Measurements from ENCODE around the gene MEF2C.

MEF2C gene

GRCh38 chr5:88787856-88788255 lies 95.1 kb downstream of the MEF2C start:
- DNase-seq (ENCODE audit: low spot score) = no peak
- TF ChIP-seq, protein P1, sequence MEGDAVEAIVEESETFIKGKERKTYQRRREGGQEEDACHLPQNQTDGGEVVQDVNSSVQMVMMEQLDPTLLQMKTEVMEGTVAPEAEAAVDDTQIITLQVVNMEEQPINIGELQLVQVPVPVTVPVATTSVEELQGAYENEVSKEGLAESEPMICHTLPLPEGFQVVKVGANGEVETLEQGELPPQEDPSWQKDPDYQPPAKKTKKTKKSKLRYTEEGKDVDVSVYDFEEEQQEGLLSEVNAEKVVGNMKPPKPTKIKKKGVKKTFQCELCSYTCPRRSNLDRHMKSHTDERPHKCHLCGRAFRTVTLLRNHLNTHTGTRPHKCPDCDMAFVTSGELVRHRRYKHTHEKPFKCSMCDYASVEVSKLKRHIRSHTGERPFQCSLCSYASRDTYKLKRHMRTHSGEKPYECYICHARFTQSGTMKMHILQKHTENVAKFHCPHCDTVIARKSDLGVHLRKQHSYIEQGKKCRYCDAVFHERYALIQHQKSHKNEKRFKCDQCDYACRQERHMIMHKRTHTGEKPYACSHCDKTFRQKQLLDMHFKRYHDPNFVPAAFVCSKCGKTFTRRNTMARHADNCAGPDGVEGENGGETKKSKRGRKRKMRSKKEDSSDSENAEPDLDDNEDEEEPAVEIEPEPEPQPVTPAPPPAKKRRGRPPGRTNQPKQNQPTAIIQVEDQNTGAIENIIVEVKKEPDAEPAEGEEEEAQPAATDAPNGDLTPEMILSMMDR (IDR thresholded peaks at IDR 0.05; ENCODE audit: extremely low read depth, missing control alignments) = no peak

- TF ChIP-seq, protein P1 (IDR thresholded peaks at IDR 0.05; ENCODE audit: extremely low read depth, missing control alignments) = no peak
- DNase-seq (ENCODE audit: low spot score) = no peak
These were observed 96.2 kb downstream of the MEF2C start for GRCh38 chr5:88786789-88787188.

DNA sequence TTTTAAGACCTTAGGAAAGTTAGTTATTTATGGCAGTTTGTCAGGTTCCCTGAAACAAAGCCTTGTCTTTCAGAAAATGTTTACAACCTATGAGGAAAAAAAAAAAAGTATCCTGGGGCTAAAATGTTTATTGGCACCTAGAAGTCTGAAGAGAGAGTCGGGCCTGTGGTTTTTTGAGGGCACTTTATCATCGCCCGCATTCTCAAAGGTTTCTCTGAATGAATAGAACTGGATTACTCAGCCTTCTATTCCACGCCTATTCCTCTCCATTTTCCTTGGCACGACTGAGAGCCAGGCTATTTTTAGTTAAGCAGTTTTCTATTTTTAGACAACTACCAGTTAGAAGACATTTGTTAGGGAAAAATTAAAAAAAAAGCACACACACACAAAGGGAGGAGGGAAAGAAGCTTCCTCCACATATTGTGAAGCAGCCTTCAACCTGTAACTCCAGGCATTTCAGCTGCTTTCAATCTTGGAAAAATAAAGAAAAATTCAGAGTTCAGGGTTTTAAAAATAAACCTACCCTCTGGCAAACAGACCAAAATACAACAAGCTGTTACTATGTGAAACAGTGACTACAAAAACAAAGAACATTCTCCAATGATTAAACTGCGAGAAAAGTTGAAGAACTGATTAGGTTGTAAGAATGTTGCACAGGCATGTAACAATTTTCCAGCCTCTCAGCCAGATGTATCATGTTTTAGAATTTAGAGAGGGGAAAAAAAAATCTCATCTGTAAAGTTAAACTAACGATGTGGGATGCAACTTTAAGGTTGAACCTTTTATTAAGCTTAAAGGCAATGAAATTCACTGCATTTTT lies 97.0 kb downstream of the MEF2C start:
- DNase-seq (ENCODE audit: low spot score) = no peak
- TF ChIP-seq, protein P1 (IDR thresholded peaks at IDR 0.05; ENCODE audit: extremely low read depth, missing control alignments) = no peak

DNA sequence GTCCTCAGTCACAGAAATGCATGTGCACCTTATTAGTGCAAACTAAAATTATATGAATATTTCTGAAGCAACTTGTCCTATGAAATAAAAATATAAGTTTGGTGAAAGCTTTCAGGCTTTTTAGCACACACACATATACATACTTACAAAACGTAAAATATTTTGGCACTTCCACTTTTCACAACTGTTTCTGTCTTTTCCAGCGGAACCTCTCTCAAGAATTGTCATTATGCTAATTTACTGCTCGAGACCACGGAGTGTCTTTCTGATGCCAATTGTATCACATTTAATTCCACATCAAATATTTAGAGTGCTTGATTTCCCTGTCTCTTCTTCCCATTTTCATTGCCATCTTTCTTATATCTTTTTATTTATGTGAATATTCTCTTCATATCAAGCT lies 100.4 kb downstream of the MEF2C start:
- DNase-seq (ENCODE audit: low spot score) = no peak
- TF ChIP-seq, protein P1 (IDR thresholded peaks at IDR 0.05; ENCODE audit: extremely low read depth, missing control alignments) = no peak

DNA sequence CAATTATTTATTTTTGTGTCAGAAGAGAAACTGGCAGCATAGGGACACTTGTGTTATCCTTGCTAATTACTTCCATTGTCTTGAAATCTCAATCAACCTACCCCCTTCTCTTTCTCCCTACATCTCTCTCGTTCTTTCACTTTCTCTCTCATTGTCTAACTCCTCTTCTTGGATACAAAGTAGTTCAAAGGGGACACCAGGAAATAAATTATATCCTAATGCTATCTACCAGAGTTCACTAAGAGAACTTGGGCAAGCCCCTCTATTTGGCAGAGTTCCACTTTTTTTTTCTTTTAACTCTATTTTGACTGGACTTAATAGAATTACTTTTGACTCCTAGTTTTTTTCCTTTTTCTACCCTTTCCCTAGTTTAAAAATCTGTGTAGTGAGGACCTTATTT lies 102.2 kb downstream of the MEF2C start:
- DNase-seq (ENCODE audit: low spot score) = no peak

GRCh38 chr5:88778736-88779135 lies 104.2 kb downstream of the MEF2C start:
- no peak for DNase-seq (ENCODE audit: low spot score)
- TF ChIP-seq, protein P1 (IDR thresholded peaks at IDR 0.05; ENCODE audit: extremely low read depth, missing control alignments) = no peak

More for the DNA sequence above, 102.2 kb downstream of the MEF2C start:
- TF ChIP-seq, protein P1 (IDR thresholded peaks at IDR 0.05; ENCODE audit: extremely low read depth, missing control alignments) = no peak

DNA sequence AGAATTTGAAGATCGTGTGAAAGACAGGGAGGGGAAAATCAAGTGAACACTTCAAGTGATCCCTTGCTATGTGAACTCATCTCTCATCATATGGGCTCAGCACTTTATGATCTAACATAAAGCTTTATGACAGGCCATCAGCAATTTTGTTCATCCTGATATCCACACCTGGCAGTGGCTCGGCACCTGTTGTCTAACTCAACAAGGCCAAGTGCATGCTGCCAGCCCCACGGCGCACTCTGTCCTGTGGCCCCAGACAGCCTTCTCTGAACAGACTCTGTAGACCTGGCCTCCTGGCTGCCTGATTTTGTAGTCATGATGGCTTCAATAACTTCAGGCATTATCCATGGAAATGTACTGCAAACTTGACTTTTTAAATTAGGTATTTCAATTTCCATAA lies 106.3 kb downstream of the MEF2C start:
- no peak for DNase-seq (ENCODE audit: low spot score)
- TF ChIP-seq, protein P1 (IDR thresholded peaks at IDR 0.05; ENCODE audit: extremely low read depth, missing control alignments) = no peak
